Neural cell (in vitro differentiated cells): ENCODE measurements around the gene NPC1.

Experiments used
- CTCF ChIP-seq: fragments of 450-650 bp; IDR thresholded peaks from 2 replicates; pipeline ENCODE4 v1.5.1; 2014; ENCODE audit warnings: antibody characterized with exemption, mild to moderate bottlenecking, moderate library complexity; ENCODE audit not compliant: poor library complexity, severe bottlenecking
- EZH2 ChIP-seq: fragments of 200-600, 300-800 bp; shearing (Covaris generic), sonication (generic); IDR thresholded peaks from 2 replicates; pipeline ENCODE4 v1.6.1; 2014; ENCODE audit warnings: antibody characterized with exemption, low read length, borderline replicate concordance, mild to moderate bottlenecking; ENCODE audit not compliant: insufficient read depth, poor library complexity, severe bottlenecking
- MXI1 ChIP-seq: fragments of 450-650 bp; conservative IDR thresholded peaks from 2 replicates; pipeline ENCODE4 v1.6.1; 2014; ENCODE audit warnings: antibody characterized with exemption, mild to moderate bottlenecking; ENCODE audit not compliant: poor library complexity, severe bottlenecking

GRCh38 chr18:23623040-23623439, 36.7 kb upstream of the NPC1 start:
- no peak for TF ChIP-seq EZH2
- TF ChIP-seq CTCF = no peak
- TF ChIP-seq MXI1 = no peak
